SK-N-SH (cell line): ENCODE measurements around the gene CPEB2. TPM values are rescaled to one million over a fixed set of nuclear protein-coding genes. Genes with fewer than 3 reads are reported as not detected.

ENCODE experiments used
- CTCF ChIA-PET: fragments of 300-600, 350-600 bp; formaldehyde crosslinking; extraction: SDS; loops from one replicate; lab custom pipeline; 2021; lab: Yijun Ruan, JAX
- POLR2A ChIA-PET: fragments of 350-600 bp; sonication (Branson Sonifier 250); formaldehyde crosslinking; extraction: SDS; loops from one replicate; lab custom pipeline; 2020; ENCODE audit warnings: antibody characterized with exemption, inconsistent platforms; lab: Yijun Ruan, JAX
- DNase-seq: peaks from one replicate; pipeline ENCODE4 v3.0.0; 2012
- H2AFZ ChIP-seq: fragments of 200-600 bp; sonication (generic); 2 replicates; pipeline ENCODE4 v1.8.1; 2016; ENCODE audit warnings: antibody characterized with exemption, mild to moderate bottlenecking, low read depth
- H3F3A ChIP-seq: fragments of 200-600 bp; sonication (generic); replicated peaks from 2 replicates; pipeline ENCODE3; 2016; ENCODE audit warnings: antibody characterized with exemption, mild to moderate bottlenecking; ENCODE audit not compliant: insufficient read depth
- H3K27ac ChIP-seq, 2 experiments: fragments of 200-500 bp in 1 of 2; fragments of 200-600 bp in 1 of 2; sonication (Bioruptor generic) in 1 of 2; sonication (generic), shearing (Covaris generic) in 1 of 2; 2 replicates each; pipeline versions ENCODE4 v1.5.1 to v1.6.1; 2014 to 2016; ENCODE audit warnings: low read depth in 2 of 2, inconsistent platforms in 1 of 2, low read length in 1 of 2, mild to moderate bottlenecking in 1 of 2, mixed read lengths in 1 of 2
- H3K27me3 ChIP-seq: fragments of 200-600 bp; sonication (generic), shearing (Covaris generic); 2 replicates; pipeline ENCODE4 v1.6.1; 2016; ENCODE audit warnings: mixed run types; ENCODE audit not compliant: insufficient read depth
- H3K36me3 ChIP-seq, 2 experiments: fragments of 200-500 bp in 1 of 2; fragments of 200-600 bp in 1 of 2; sonication (Bioruptor generic) in 1 of 2; sonication (generic) in 1 of 2; replicated peaks in 1 of 2; 2 replicates each; pipeline versions ENCODE3 to v1.5.1; 2014 to 2016; ENCODE audit warnings: low read length in 1 of 2, mild to moderate bottlenecking in 1 of 2; ENCODE audit not compliant: insufficient read depth in 2 of 2, control insufficient read depth in 1 of 2
- H3K4me1 ChIP-seq, 2 experiments: fragments of 200-500 bp in 1 of 2; fragments of 200-600 bp in 1 of 2; sonication (Bioruptor generic) in 1 of 2; sonication (generic), shearing (Covaris generic) in 1 of 2; 2 replicates each; pipeline versions ENCODE4 v1.5.1 to v1.6.1; 2014 to 2016; ENCODE audit warnings: low read depth in 1 of 2, low read length in 1 of 2, mixed run types in 1 of 2; ENCODE audit not compliant: insufficient read depth in 2 of 2, control insufficient read depth in 1 of 2
- H3K4me2 ChIP-seq: fragments of 200-600 bp; sonication (generic), shearing (Covaris generic); 2 replicates; pipeline ENCODE4 v1.6.1; 2017; ENCODE audit warnings: mixed run types
- H3K4me3 ChIP-seq, 2 experiments: fragments of 200-500 bp in 1 of 2; fragments of 200-600 bp in 1 of 2; sonication (Bioruptor generic) in 1 of 2; sonication (generic), shearing (Covaris generic) in 1 of 2; 2 replicates each; pipeline versions ENCODE4 v1.5.1 to v1.8.1; 2014 to 2016; ENCODE audit warnings: low read depth in 2 of 2, inconsistent platforms in 1 of 2, low read length in 1 of 2, mild to moderate bottlenecking in 1 of 2, mixed read lengths in 1 of 2, moderate library complexity in 1 of 2
- H3K79me2 ChIP-seq: fragments of 200-600 bp; sonication (generic); 2 replicates; pipeline ENCODE4 v1.8.1; 2017; ENCODE audit warnings: mild to moderate bottlenecking; ENCODE audit not compliant: insufficient read depth
- H3K9ac ChIP-seq: fragments of 200-600 bp; sonication (generic); 2 replicates; pipeline ENCODE4 v1.6.1; 2017; ENCODE audit warnings: mixed run types
- H3K9me2 ChIP-seq: fragments of 200-600 bp; sonication (generic); 2 replicates; pipeline ENCODE4 v1.6.1; 2017; ENCODE audit warnings: mixed run types
- H3K9me3 ChIP-seq: fragments of 200-600 bp; sonication (generic); 2 replicates; pipeline ENCODE4 v1.6.1; 2017; ENCODE audit warnings: mixed run types, mild to moderate bottlenecking, moderate library complexity
- H4K20me1 ChIP-seq: fragments of 200-600 bp; sonication (generic); 2 replicates; pipeline ENCODE4 v1.6.1; 2017; ENCODE audit warnings: mild to moderate bottlenecking, mixed run types; ENCODE audit not compliant: insufficient read depth
- ELF1 ChIP-seq: IDR thresholded peaks from 2 replicates; pipeline ENCODE4 v1.4.0; 2012
- EP300 ChIP-seq, 2 experiments: IDR thresholded peaks; 2 replicates each; pipeline versions ENCODE4 v1.4.0 to v1.6.1; 2012; ENCODE audit warnings: borderline replicate concordance in 1 of 2, low read depth in 1 of 2, low read length in 1 of 2
- EZH2phosphoT487 ChIP-seq: fragments of 200-600 bp; sonication (generic); IDR thresholded peaks from 2 replicates; pipeline ENCODE4 v1.6.1; 2017; ENCODE audit warnings: low read depth, mixed run types, mild to moderate bottlenecking, antibody characterized with exemption, moderate library complexity, borderline replicate concordance
- FOXM1 ChIP-seq: IDR thresholded peaks from 2 replicates; pipeline ENCODE4 v1.4.0; 2012; ENCODE audit warnings: low read depth, mild to moderate bottlenecking
- GABPA ChIP-seq: IDR thresholded peaks from 2 replicates; pipeline ENCODE4 v1.4.0; 2012; ENCODE audit warnings: low read depth, mild to moderate bottlenecking
- MEF2A ChIP-seq: IDR thresholded peaks from 2 replicates; pipeline ENCODE4 v1.4.0; 2012; ENCODE audit warnings: low read depth, borderline replicate concordance
- NFIC ChIP-seq: IDR thresholded peaks from 2 replicates; pipeline ENCODE4 v1.4.0; 2012; ENCODE audit warnings: borderline replicate concordance
- NRF1 ChIP-seq: IDR thresholded peaks from 2 replicates; pipeline ENCODE4 v1.6.1; 2012; ENCODE audit warnings: low read depth, mild to moderate bottlenecking, low read length
- POLR2AphosphoS5 ChIP-seq: IDR thresholded peaks from 2 replicates; pipeline ENCODE4 v1.6.1; 2012; ENCODE audit warnings: low read depth, low read length
- RAD21 ChIP-seq: IDR thresholded peaks from 2 replicates; pipeline ENCODE4 v1.6.1; 2012; ENCODE audit warnings: mild to moderate bottlenecking, low read length
- RCOR1 ChIP-seq: fragments of 150-350 bp; IDR thresholded peaks from 2 replicates; pipeline ENCODE4 v1.6.1; 2017; ENCODE audit warnings: antibody characterized with exemption, low read length
- RXRA ChIP-seq: IDR thresholded peaks from 2 replicates; pipeline ENCODE4 v1.4.0; 2012; ENCODE audit warnings: low read depth, mild to moderate bottlenecking, borderline replicate concordance
- TCF12 ChIP-seq: IDR thresholded peaks from 2 replicates; pipeline ENCODE4 v1.4.0; 2012
- YY1 ChIP-seq: IDR thresholded peaks from 2 replicates; pipeline ENCODE4 v1.4.0; 2012; ENCODE audit warnings: low read depth, mild to moderate bottlenecking
- WGBS: methylation state at CpG from one replicate; pipeline ENCODE4 v1.1.6; 2017; ENCODE audit warnings: low lambda C conversion rate; 5-methylcytosine and 5-hydroxymethylcytosine counted together
- polyA plus RNA-seq, 3 experiments: library from polyadenylated mRNA; depleted of rRNA; stranded (reverse); fragments of >200 nt; gene quantifications; 2 replicates each; pipeline ENCODE4 v1.2.3, GENCODE V29; 2012
- TF ChIP-seq, protein P1 (sequence below): IDR thresholded peaks from 2 replicates; pipeline ENCODE4 v1.4.0; 2012; ENCODE audit warnings: low read depth
- TF ChIP-seq, protein P2 (sequence below): IDR thresholded peaks from 2 replicates; pipeline ENCODE4; 2012
- TF ChIP-seq, protein P3 (sequence below): IDR thresholded peaks from 2 replicates; pipeline ENCODE4 v1.4.0; 2012; ENCODE audit warnings: low read depth, borderline replicate concordance
- TF ChIP-seq, protein P4 (sequence below): fragments of 150-350 bp; IDR thresholded peaks from 2 replicates; pipeline ENCODE4 v1.6.1; 2016; ENCODE audit warnings: mild to moderate bottlenecking, low read depth, low read length

Gene CPEB2
- polyA plus RNA-seq, 1 of the 3 experiments (the other 2 are of a cell fraction), result 2.1 TPM

DNA sequence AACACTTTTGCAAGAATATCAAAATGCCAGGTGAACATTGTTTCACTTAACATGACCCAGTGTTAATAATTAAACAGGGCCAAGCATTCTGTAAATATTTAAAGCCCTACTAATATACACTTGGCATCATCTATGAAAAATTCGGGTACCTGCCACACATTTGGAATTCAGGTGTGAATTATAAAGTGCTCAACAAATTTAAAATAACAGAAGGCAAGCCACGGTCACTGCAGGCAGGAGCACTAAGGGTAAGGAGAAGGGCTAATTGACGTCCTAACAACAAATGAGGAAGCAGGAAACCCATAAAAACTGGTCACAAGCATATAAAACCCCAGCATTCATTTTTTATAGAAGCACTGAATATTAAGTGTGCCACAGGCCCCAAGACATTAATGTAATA is 43.8 kb upstream of the CPEB2 start:
- Histone ChIP-seq H3K9me3 (no peaks in the 10 kb centered on the region), H3K4me2 (no peak overlapping the region), H3K79me2 (no peaks in the 10 kb centered on the region), H3K27me3 (no peaks in the 10 kb centered on the region), H3K9me2 (no peaks in the 10 kb centered on the region), H3K36me3 (no peaks in the 10 kb centered on the region), H3F3A (no peaks in the 10 kb centered on the region), H3K4me1 (no peaks in the 10 kb centered on the region), H3K27ac (no peak overlapping the region), H3K9ac (no peak overlapping the region), H2AFZ (no peak overlapping the region)
- CTCF ChIA-PET, result no interaction called here
- 25% methylated on average over 3 of the region's 3 CpGs for WGBS
- no peak for DNase-seq
- no peak for TF ChIP-seq RAD21
- TF ChIP-seq, protein P1, sequence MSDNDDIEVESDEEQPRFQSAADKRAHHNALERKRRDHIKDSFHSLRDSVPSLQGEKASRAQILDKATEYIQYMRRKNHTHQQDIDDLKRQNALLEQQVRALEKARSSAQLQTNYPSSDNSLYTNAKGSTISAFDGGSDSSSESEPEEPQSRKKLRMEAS, result no peak
- TF ChIP-seq EP300 (IDR thresholded peaks at IDR 0.05; ENCODE audit: borderline replicate concordance in 1 of 2, low read depth in 1 of 2, low read length in 1 of 2), result no peak
- no peak for TF ChIP-seq YY1
- TF ChIP-seq, protein P2, sequence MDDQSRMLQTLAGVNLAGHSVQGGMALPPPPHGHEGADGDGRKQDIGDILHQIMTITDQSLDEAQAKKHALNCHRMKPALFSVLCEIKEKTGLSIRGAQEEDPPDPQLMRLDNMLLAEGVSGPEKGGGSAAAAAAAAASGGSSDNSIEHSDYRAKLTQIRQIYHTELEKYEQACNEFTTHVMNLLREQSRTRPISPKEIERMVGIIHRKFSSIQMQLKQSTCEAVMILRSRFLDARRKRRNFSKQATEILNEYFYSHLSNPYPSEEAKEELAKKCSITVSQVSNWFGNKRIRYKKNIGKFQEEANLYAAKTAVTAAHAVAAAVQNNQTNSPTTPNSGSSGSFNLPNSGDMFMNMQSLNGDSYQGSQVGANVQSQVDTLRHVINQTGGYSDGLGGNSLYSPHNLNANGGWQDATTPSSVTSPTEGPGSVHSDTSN, result no peak
- TF ChIP-seq, protein P3, sequence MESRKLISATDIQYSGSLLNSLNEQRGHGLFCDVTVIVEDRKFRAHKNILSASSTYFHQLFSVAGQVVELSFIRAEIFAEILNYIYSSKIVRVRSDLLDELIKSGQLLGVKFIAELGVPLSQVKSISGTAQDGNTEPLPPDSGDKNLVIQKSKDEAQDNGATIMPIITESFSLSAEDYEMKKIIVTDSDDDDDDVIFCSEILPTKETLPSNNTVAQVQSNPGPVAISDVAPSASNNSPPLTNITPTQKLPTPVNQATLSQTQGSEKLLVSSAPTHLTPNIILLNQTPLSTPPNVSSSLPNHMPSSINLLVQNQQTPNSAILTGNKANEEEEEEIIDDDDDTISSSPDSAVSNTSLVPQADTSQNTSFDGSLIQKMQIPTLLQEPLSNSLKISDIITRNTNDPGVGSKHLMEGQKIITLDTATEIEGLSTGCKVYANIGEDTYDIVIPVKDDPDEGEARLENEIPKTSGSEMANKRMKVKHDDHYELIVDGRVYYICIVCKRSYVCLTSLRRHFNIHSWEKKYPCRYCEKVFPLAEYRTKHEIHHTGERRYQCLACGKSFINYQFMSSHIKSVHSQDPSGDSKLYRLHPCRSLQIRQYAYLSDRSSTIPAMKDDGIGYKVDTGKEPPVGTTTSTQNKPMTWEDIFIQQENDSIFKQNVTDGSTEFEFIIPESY, result no peak
- no peak for TF ChIP-seq MEF2A
- TF ChIP-seq RXRA, result no peak
- TF ChIP-seq NFIC, result no peak
- TF ChIP-seq RCOR1, result no peak
- no peak for TF ChIP-seq NRF1
- no peak for TF ChIP-seq GABPA
- TF ChIP-seq, protein P4, sequence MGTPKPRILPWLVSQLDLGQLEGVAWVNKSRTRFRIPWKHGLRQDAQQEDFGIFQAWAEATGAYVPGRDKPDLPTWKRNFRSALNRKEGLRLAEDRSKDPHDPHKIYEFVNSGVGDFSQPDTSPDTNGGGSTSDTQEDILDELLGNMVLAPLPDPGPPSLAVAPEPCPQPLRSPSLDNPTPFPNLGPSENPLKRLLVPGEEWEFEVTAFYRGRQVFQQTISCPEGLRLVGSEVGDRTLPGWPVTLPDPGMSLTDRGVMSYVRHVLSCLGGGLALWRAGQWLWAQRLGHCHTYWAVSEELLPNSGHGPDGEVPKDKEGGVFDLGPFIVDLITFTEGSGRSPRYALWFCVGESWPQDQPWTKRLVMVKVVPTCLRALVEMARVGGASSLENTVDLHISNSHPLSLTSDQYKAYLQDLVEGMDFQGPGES, result no peak
- TF ChIP-seq POLR2AphosphoS5, result no peak
- no peak for TF ChIP-seq TCF12
- TF ChIP-seq FOXM1, result no peak
- TF ChIP-seq, all 33 proteins: peak for 0
- POLR2A ChIA-PET, result no interaction called here
- no peaks in the 10 kb centered on the region for H4K20me1 ChIP-seq
- no peak overlapping the region for H3K4me3 ChIP-seq

DNA sequence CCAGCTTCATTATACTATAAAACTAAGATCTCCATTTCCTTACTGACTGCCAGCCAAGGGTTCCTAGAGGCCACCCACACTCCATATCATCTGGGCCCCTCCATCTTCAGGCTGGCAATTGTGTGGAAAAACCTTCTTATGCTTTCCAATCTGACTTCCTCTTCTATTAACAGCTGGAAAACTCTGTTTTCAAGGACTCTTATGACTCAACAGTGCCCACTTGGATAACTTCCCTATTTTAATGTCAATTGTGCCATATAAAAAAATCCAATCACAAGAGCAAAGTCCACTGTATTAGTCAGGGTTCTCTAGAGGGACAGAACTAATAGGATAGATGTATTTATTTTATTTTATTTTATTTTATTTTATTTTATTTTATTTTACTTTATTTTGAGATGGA is 41.0 kb upstream of the CPEB2 start:
- no peaks in the 10 kb centered on the region for H3K36me3 ChIP-seq
- ChIA-PET CTCF (interaction anchor here (1.2 kb wide), 1 partner anchor 1304 kb away, joined by 3 read pairs; no protein-coding TSS in a partner anchor), POLR2A (no interaction called here)
- H3K9me3 ChIP-seq, result no peaks in the 10 kb centered on the region
- no peak overlapping the region for H3K27ac ChIP-seq
- H3F3A ChIP-seq, result no peaks in the 10 kb centered on the region
- no peaks in the 10 kb centered on the region for H4K20me1 ChIP-seq
- H3K27me3 ChIP-seq, result no peaks in the 10 kb centered on the region
- DNase-seq, result no peak
- H3K9me2 ChIP-seq, result no peaks in the 10 kb centered on the region
- no peaks in the 10 kb centered on the region for H3K4me1 ChIP-seq
- TF ChIP-seq EZH2phosphoT487 (no peak), ELF1 (no peak), NFIC (no peak), RCOR1 (no peak)
- H3K4me3 ChIP-seq, result no peak overlapping the region
- no peak overlapping the region for H3K4me2 ChIP-seq
- no peak overlapping the region for H3K9ac ChIP-seq
- H3K79me2 ChIP-seq, result no peaks in the 10 kb centered on the region
- H2AFZ ChIP-seq, result no peak overlapping the region
